HG03378 (cell line): ENCODE data around the gene VAMP2.

ENCODE experiments used
- ATAC-seq: cut with Tn5 transposase; IDR thresholded peaks from one replicate; pipeline ENCODE4 v1.9.1; 2021; ENCODE audit warnings: mild to moderate bottlenecking, moderate library complexity; ENCODE audit not compliant: unreplicated experiment

Gene VAMP2, protein sequence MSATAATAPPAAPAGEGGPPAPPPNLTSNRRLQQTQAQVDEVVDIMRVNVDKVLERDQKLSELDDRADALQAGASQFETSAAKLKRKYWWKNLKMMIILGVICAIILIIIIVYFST

DNA sequence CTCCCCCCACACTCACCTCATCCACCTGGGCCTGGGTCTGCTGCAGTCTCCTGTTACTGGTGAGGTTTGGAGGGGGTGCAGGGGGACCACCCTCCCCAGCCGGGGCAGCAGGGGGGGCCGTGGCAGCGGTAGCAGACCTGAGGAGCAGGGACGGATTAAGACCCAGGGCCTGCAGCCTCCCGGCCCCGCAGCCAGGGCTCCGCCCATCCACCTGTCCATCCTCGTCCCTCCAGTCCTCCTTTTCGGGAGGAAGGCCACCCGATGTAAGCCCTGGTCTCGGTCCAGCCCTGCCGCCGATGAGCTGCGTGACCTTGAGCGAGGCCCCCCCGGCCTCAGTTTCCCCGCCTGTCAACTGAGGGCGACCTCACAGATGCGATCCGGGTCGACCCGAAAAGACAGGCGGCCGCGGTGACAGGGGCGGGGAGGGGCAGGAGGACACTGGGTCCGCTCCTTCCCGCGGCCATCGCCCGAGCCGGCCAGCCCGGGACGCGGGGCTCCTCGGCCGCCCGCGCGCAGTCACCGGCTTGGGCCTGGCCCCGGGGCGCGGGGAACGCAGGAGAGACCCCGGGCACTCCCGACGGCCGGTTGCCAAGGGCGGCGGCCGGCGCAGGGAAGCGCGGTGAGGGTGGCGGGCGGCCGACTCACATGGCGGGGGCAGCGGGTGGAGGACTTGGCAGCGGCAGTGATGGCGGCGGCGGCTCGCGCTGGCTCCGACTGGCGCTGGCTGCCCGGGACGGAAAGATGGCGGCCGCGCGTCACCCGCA lies at the start of gene VAMP2:
TSS of gene VAMP2 (minus strand) at position 716 of the 764 bp plus-strand sequence. CDS start at position 647, 69 bp downstream.
- ATAC-seq, result no peak

DNA sequence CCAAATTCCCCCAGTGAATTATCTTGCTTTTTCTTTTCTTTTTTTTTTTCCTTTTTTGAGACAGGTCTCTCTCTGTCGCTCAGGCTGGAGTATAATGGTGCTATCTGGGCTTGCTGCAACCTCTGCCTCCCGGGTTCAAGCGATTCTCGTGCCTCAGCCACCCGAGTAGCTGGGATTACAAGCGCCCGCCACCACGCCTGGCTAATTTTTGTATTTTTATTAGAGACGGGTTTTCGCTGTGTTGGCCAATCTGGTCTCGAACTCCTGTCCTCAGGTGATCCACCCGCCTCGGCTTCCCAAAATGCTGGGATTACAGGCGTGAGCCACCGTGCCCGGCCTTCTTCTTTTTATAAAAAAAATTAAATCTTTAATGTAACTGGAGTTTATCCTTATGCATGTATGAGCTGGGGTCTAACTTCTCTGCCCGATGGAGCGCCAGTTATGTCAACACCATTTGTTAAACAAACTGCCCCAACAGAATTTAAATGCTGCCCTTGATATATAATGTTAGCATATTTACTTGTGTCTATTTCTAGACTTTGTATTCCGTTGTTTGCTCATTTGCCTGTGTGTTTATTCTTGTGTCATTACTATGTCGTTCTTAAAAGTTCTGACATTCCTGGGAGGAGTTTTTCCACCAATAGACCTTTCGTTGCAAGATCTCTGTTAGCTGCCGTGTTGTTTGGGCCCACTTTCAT lies 48.2 kb upstream of the VAMP2 start:
- no peak for ATAC-seq

DNA sequence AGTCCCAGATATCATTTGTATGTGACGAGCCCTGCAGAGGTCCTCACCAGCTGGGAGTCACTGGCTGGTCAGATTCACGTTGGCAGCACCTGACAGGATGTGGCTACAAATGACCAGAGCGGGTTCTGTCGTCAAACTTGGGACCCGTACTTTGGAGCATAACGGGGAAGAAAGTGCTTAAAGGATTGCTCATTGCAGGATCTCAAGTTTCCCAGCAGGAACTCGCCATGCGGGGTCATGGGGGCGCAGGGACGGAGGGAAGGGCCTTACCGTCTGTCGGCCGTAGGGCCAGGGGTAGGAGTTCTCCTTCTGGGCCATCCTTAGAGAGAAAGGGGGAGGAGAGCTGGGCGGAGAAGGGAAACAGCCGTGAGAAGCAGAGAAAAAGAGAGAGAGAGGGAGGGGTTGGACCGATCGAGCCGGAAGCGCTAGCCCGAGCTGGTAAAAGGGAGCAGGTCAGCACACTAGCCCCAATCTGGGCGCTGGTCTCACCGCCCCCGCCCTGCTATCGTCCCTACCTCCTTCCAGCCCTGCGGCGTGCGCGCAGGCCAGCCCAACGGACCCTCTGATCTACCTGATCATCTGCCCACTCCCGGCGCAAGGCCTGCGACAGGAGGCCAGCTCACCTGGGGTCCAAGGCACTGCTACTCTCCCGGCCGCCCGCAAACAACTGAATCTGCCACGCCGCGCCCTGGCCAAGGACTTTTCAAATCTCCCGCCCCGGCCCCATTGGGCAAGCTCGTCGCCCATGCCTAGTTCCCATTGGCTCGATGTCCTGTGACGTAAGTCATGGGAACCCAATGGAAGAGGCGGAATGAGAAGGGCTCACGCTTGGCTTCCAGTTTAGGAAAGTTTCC lies 47.4 kb upstream of the VAMP2 start, which contains the start of gene AURKB:
TSS of gene AURKB (minus strand) at position 669 of the 854 bp plus-strand sequence. CDS start at position 318, 351 bp downstream.
- ATAC-seq, result peak; percentile 59

DNA sequence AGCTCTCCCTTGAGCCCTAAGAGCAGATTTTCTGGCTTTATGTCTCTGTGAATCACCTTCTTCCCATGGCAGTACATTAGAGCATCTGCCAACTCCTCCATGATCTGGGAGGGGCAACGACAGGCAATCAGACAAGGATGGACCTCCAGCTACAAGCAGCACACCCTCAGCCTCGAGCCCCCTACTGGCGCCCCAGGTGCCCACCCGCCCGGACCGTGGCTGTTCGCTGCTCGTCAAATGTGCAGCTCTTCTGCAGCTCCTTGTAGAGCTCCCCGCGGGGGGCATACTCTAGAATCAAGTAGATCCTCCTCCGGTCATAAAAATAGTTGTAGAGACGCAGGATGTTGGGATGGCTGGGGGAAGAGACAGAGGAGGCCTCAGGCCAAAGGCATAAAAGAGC lies 43.8 kb upstream of the VAMP2 start:
- ATAC-seq, result no peak

DNA sequence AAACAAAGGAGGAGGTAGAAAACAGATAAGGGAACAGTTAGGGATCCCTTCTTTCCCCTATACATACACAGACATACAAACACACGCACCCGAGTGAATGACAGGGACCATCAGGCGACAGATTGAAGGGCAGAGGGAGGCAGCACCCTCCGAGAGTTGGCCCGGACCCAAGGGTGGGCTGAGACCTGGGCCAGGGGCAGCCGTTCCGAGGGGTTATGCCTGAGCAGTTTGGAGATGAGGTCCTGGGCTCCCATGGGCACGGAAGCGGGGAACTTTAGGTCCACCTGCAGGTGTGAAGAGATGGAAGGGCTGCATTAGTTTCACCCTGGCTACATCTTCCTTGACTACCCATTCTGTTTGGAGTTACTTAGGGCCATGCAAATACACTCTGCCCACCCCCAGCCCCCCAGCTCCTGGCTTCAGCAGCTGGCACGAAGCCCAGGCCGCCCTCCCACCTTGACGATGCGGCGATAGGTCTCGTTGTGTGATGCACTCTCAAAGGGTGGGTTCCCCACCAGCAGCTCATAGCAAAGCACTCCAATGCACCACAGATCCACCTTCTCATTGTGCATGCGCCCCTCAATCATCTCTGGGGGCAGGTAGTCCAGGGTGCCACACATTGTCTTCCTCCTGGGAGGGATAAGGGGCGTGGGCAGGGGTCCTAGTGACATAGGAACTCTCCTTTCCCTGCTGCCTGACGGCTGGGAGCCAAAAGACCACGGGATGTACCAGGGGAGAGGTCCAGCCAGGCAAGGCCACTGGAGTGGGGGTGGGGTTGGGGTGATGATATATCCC lies 42.2 kb upstream of the VAMP2 start:
- ATAC-seq, result no peak

DNA sequence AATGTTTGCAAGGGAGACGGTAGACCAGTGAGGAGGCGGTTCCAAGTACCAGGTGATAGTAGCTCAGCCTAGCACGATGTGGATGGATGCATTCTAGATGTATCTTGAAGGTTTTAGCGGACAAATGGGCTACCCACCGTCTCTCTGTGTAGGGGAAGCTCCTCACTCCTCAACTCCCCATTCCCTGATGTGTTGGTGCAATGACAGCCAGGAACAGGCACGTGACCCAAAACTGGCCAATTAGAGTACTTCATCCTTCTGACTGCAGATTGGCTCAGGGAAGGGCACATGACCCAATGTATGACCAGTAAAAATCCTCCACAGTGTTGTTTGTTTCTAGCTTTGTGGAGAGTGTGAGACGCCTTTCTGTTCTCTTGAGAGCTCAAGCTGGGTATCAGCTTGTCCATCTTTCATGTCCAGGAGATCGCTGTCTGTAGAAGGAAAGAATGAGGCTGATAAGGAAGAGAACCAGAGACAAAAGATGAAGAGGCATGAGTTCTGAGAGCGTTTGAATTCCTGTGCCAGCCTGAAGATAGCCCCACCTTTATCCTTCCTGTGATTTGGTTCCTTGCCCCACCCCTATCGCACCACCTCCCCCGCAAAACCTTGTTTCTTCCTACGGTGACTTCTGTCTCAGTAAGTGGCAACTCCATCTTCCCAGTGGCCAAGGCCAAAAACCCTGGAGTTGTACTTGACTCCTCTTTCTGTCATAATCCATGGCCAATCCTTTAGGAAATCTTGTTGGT lies 29.5 kb upstream of the VAMP2 start:
- ATAC-seq, result no peak

DNA sequence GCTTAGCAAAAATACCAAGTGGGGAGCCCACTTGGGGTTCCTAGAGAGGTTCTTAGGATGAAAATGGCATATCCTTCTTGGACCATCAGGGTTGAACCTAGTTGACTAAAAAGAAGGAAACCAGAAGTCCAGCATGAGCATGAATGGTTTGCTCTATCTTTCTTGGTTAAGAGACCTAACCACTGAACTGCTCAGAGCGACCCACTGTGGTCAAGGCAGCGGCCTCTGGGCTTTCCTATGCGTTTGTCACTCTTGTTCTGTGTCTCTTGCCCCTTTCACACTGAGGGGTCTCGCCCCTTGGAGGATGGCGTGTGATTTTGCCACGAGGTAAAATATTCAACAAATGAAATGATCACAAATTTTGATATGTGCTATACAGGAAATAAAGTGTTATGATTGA lies 27.8 kb upstream of the VAMP2 start:
- ATAC-seq, result no peak

DNA sequence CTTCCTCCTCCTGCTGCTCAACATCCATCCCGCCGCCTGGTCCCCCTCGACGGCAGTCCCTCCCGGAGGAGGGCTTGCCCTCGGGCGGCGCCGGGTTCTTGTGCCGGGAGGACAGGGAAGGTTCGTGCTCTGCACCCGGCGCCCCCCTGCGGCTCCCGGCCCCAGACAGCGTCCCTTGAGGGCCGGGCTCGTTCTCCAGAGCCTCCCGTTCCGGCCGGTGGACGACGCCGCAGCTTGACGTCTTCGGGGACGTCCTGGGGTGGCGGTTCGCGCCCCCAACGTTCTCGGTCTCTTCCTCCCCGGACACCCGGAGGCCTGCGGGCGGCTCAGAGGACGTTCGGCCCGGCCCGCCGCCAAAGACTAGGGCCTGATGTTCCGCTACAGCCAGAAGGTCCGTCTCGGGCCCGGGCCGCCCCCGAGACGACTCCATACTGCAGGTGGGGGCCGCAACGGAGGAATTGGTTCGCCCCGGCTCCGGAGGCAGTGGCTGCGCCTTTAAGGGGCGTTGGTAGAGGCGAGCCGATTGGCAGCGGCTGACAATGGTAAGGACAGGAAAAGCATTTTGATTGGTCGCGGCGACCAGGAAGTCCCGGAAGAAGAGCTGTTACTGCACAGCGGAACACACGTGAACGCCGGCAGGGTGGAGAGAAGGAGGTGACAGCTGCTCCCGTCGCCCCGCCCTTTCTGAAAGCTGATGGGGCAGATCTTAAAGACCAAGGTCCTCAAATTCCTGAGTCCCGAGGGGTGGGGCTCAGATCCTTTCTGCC lies 27.1 kb upstream of the VAMP2 start, which contains the start of gene BORCS6:
TSS of gene BORCS6 (minus strand) at position 470 of the 767 bp plus-strand sequence. CDS start at position 430, 40 bp downstream.
- peak; percentile 45 for ATAC-seq

DNA sequence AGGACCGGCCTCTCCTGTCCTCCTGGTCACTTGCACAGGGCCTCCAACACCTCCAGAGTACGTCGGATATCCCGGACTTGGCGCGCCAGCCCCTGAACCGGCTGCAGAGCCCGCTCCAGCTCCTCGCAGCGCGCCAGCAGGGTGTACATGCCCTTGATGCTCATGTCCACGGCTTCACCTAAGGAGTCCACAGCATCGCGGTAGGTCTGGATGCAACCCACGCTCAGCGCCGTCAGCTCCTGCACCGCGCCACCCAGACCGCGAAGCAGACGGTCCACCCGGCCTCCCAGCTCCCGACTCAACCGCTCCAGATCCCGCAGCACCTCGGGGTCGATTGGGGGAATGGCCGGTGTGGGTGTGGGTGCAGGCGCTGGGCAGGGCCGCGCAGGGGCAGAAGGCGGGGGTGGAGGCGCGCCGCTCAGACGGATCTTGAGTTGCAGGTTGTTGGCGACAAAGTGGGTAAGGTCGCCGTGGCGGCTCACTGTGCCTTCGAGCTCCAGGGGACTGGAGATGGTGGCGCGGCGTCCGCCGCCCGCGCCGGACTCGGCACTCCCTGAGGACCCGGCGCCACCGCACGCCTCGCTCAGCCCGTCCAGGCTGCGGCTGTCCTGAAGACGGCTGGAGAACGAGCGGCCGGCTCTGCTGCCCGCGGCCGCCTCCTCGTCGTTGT lies 26.4 kb upstream of the VAMP2 start:
- no peak for ATAC-seq

DNA sequence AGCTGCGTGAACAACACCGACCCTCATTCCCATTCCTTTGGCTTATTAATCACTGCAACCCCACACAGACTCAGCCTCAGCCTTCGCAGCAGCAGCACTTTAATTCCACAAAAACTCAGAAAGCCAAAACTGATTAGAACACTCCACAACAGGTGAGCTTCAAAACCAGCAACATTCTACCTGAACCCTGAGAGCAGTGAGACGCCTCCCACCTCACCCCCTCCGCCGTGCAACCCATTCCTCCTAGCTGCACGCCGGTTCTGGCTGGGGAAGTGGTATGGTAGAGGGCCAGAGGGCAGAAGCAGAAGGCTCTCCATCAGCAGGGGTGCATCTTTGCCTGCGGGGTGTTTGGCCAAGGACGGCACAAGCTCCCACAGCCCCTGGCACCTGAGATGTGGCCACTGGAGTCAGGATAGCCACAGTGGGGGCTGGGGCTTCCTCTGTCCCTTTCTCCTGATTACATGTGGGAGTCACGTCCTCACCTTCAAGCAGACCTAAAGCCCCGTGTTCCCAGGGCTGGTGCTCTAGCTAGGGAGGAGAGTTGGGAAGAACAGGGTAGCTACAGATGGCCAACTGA lies 25.6 kb upstream of the VAMP2 start:
- no peak for ATAC-seq

DNA sequence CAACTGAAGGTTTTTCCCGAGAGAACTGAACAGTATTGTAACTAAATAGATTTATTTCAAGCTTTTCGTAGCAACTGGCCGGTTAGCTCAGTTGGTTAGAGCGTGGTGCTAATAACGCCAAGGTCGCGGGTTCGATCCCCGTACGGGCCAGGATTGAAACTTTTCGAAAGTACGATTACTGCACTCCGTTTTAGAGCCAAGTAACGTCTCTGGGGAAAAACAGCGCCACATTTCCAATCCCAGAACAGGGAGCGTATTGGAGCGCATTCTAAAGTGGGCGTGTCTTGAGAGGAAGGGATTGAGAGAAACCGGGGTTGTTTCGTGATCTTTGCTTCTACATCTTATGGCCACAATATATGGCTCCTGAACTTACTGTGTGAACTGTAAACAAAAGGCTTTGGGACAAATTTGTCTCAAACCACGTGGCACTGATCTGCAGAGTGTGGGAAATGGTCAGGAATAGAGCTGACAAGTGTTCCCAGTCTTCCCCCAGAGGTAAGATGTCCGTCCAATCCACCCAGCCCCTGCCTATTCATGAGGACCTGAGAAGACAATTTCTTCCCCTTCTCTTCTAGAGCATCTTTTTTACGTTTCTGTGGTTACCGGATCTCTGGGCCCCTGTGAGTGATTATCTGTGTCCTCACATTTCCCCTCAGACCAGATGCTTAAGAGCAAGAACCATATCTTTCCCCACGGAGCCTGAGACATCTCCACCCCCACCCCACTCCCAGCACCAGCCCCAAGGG lies 24.9 kb upstream of the VAMP2 start:
- ATAC-seq, result peak; percentile 23

DNA sequence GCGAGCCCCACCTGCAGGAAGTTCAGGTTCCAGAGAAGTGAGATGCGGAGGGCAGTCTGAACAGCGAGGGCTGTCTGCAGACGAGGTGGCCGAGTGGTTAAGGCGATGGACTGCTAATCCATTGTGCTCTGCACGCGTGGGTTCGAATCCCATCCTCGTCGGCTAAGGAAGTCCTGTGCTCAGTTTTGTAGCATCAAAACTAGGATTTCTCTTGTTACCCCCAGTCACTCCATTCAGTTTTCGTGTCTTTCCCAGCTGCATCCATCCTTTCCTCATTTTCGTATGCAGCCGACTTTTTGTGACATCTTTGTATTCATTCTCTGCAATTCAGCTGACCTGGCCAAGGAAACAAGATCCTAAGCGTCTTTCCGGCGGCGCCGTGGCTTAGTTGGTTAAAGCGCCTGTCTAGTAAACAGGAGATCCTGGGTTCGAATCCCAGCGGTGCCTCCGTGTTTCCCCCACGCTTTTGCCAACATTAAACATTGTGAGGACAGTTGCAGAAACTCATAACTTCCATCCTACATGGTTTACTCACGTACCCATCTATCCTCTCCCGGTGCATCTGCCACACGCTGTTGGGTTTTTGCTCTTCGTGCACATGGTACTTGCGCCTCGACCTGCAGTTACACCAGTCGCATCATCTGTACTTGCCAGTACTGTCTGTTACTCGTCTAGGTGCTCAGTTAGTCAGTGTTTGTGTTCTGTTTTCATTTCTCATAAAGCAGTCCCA lies 24.2 kb upstream of the VAMP2 start:
- ATAC-seq, result peak; percentile 20

DNA sequence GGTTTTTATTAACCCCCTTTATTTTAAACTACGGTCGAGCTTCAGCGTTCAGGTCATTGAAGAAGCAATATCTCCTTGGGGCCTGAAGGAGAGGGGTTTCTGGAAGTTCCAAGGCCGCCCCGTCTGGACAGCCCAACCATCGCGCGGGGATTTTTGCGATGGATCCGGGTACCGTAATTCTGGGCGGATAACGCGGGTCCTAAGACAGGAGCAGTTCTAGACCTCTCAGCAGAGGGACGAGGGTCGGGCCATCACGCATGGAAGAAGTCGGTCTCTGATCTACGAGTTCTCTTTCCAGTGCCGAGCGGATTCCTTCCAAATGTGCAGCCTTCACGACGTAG lies 23.7 kb upstream of the VAMP2 start:
- ATAC-seq, result no peak

DNA sequence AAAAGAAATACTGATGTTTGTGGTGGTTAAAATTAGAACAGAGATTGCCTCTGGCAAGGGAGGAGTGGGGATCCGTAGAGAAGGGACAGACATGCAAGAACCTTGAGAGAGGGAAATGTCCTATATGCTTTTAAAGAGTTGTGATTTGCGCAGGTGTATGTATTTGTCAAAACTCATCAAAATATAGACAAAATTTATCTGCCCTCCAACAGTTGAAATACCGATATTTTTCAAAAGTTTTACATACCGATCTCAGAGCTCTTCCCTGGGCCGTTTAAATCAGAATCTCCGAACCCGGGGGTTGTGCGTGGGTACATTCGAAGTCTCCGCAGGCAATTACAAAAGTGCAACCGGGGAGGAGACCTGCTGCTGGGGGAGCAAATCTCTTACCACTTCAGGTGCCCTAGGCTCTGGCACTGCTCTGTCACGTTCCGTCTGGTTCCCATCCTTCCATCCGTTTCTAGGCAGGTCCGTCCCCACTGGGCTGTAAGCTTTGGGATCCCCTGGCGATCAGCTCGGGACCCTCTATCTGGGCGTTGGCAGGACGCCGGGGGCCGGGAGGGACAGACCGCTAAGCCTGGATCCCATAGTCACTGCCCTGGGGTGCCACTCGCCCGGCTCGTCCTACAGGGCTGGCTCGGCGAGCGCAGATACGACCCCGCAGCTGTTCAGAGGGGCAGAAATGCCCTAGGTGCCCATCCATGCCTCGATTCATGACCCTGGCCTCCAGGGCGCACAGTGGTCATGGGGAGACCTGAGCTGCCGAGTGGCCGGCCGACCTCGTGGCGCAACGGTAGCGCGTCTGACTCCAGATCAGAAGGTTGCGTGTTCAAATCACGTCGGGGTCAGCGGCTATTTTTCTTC lies 23.1 kb upstream of the VAMP2 start:
- no peak for ATAC-seq

DNA sequence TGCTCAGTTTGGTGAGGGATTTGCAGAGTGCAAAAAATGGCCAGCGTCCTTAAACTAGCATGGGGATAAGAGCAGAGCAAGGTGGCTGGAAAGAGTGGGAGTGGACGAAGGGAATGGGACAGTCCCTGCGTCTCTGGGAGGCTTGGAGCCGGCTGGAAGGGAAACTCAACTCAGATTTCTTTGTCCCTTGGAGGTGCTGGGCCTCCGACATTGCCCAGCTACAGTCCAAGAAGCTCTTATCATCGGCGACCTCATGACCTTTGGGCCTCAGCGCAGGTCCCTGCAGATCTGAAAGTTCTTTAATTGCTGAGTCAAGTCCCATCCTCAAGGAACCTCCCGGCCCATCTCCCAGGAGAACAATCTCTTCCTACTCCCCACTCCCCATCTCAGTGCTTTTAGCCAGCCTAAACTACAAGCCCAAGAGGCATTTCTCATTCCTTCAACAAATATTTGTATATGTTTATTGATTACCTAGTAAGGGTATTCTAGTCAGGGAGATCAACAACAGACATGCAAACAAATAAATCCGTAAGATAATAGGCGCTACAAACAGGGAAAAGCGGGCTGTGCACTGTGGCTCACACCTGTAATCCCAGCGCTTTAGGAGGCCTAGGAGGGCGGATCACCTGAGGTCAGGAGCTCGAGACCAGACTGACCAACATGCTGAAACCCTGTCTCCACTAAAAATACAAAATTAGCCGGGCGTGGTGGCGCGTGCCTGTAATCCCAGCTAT lies 14.4 kb upstream of the VAMP2 start:
- ATAC-seq, result no peak
